K562 (cell line): Measurements from ENCODE around the gene PCBP3. TPM values are rescaled to one million over a fixed set of nuclear protein-coding genes. Genes with fewer than 3 reads are reported as not detected.

Experiments
- ATAC-seq: fragments of 200-7000 bp; cut with Tn5 transposase; 3 replicates; pipeline ENCODE4 v1.9.1; 2020; ENCODE audit warnings: moderate library complexity
- BruUV-seq: library from RNA; stranded (reverse); fragments of 400-500 nt; replicated peaks from 2 replicates; lab custom pipeline; 2021; lab: Mats Ljungman, UMichigan
- CTCF ChIA-PET: fragments of 300-600 bp; formaldehyde crosslinking; extraction: SDS; loops from one replicate; lab custom pipeline; 2021; ENCODE audit warnings: low intra/inter-chr PET ratio; lab: Yijun Ruan, JAX
- POLR2A ChIA-PET: fragments of 300-600, 350-650 bp; sonication (Branson Sonifier 250); formaldehyde crosslinking; extraction: SDS; loops from one replicate; lab custom pipeline; 2021; ENCODE audit warnings: antibody characterized with exemption, inconsistent platforms; lab: Yijun Ruan, JAX
- DNase-seq, 4 experiments: peaks; one replicate each; pipeline versions ENCODE4 v3.0.0 to v3.0.0-alpha.2; 2011 to 2018; ENCODE audit warnings: low spot score in 3 of 4, mixed read lengths in 3 of 4; ENCODE audit errors: extremely low read depth in 1 of 4
- FAIRE-seq: peaks from 2 replicates; lab custom pipeline; 2011; peaks lifted over from hg19 to GRCh38; lab: Jason Lieb, UNC
- H2AFZ ChIP-seq: 2 replicates; pipeline ENCODE4 v1.6.0; 2011; ENCODE audit warnings: low read depth, low read length, control low read depth, inconsistent platforms
- H3K27ac ChIP-seq: fragments of 200-600 bp; 3 replicates; pipeline ENCODE4 v1.8.0; 2011; ENCODE audit warnings: low read depth, mild to moderate bottlenecking, control low read depth, inconsistent platforms, low read length, moderate library complexity, mixed read lengths; ENCODE audit errors: extremely low read depth
- H3K27me3 ChIP-seq, 2 experiments: fragments of 300-600 bp in 1 of 2; 2 replicates in 1 of 2; 3 replicates in 1 of 2; pipeline versions ENCODE4 v1.6.0 to v1.8.0; 2011; ENCODE audit warnings: inconsistent platforms in 2 of 2, low read length in 2 of 2, mild to moderate bottlenecking in 1 of 2, mixed read lengths in 1 of 2, moderate library complexity in 1 of 2; ENCODE audit not compliant: control insufficient read depth in 2 of 2, insufficient read depth in 2 of 2
- H3K36me3 ChIP-seq: fragments of 300-600 bp; 3 replicates; pipeline ENCODE4 v1.8.0; 2011; ENCODE audit warnings: mild to moderate bottlenecking, low read length, inconsistent platforms; ENCODE audit not compliant: control insufficient read depth, insufficient read depth
- H3K4me1 ChIP-seq, 2 experiments: fragments of 200-600 bp in 1 of 2; replicated peaks in 1 of 2; 2 replicates in 1 of 2; 3 replicates in 1 of 2; pipeline versions ENCODE4 v1.5.1 to v1.8.0; 2011; ENCODE audit warnings: inconsistent platforms in 2 of 2, low read length in 2 of 2, mild to moderate bottlenecking in 1 of 2, mixed read lengths in 1 of 2, moderate library complexity in 1 of 2; ENCODE audit not compliant: control insufficient read depth in 2 of 2, insufficient read depth in 2 of 2
- H3K4me2 ChIP-seq: 2 replicates; pipeline ENCODE4 v1.6.1; 2011; ENCODE audit warnings: low read length, control low read depth, inconsistent platforms, mixed read lengths; ENCODE audit not compliant: insufficient read depth
- H3K4me3 ChIP-seq: fragments of 200-600 bp; sonication (generic), shearing (Covaris generic); 2 replicates; pipeline ENCODE4 v1.5.1; 2016; ENCODE audit warnings: control low read depth, inconsistent platforms
- H3K79me2 ChIP-seq: fragments of 200-600 bp; 3 replicates; pipeline ENCODE4 v1.8.0; 2011; ENCODE audit warnings: low read length, inconsistent platforms; ENCODE audit not compliant: control insufficient read depth, insufficient read depth
- H3K9ac ChIP-seq, 2 experiments: 2 replicates each; pipeline versions ENCODE4 v1.6.0 to v1.6.1; 2011; ENCODE audit warnings: low read depth in 2 of 2, low read length in 2 of 2, control low read depth in 1 of 2, inconsistent platforms in 1 of 2, mild to moderate bottlenecking in 1 of 2, mixed read lengths in 1 of 2; ENCODE audit not compliant: insufficient read depth in 1 of 2
- H3K9me1 ChIP-seq: one replicate; pipeline ENCODE4 v1.6.0; 2011; ENCODE audit warnings: inconsistent platforms, mild to moderate bottlenecking, low read length, moderate library complexity; ENCODE audit not compliant: control insufficient read depth, insufficient read depth
- H3K9me3 ChIP-seq: replicated peaks from 2 replicates; pipeline ENCODE4 v1.5.1; 2011; ENCODE audit warnings: low read depth, low read length, inconsistent platforms; ENCODE audit not compliant: control insufficient read depth, insufficient read depth
- H4K20me1 ChIP-seq: replicated peaks from 2 replicates; pipeline ENCODE4 v1.6.1; 2011; ENCODE audit warnings: low read length, inconsistent platforms, mixed read lengths; ENCODE audit not compliant: control insufficient read depth, insufficient read depth
- BDP1 ChIP-seq: IDR thresholded peaks from 3 replicates; pipeline ENCODE4 v1.6.1; 2011; ENCODE audit not compliant: insufficient read length, insufficient read depth
- FIP1L1 ChIP-seq: fragments of 200-400 bp; formaldehyde crosslinking; IDR thresholded peaks from 2 replicates; pipeline ENCODE4 v1.6.1; 2018; ENCODE audit warnings: mild to moderate bottlenecking, low read depth, low read length; ENCODE audit not compliant: poor library complexity, severe bottlenecking
- HOXB6 ChIP-seq: fragments of 250-450 bp; sonication (Bioruptor Pico); IDR thresholded peaks from 2 replicates; pipeline ENCODE4 v1.5.1; 2022; ENCODE audit warnings: mild to moderate bottlenecking, borderline replicate concordance
- KLF16 ChIP-seq: IDR thresholded peaks from 2 replicates; pipeline ENCODE4 v1.6.1; 2016; ENCODE audit warnings: antibody characterized with exemption
- OTX1 ChIP-seq: fragments of 450-650 bp; formaldehyde crosslinking; IDR thresholded peaks from 2 replicates; pipeline ENCODE4 v1.4.0; 2022; ENCODE audit warnings: mild to moderate bottlenecking
- RBM39 ChIP-seq: fragments of 200-400 bp; formaldehyde crosslinking; optimal IDR thresholded peaks from 2 replicates; pipeline ENCODE3; 2018; ENCODE audit warnings: low read depth, low read length
- RNF2 ChIP-seq: sonication (generic); IDR thresholded peaks from 2 replicates; pipeline ENCODE4 v1.6.1; 2016
- SNRNP70 ChIP-seq: fragments of 200-400 bp; formaldehyde crosslinking; optimal IDR thresholded peaks from 2 replicates; pipeline ENCODE3; 2017; ENCODE audit warnings: low read depth, low read length
- STAG1 ChIP-seq: sonication (generic); formaldehyde crosslinking; IDR thresholded peaks from 2 replicates; pipeline ENCODE4 v1.5.0; 2020; ENCODE audit warnings: missing genetic modification reagents, borderline replicate concordance
- ZBTB9 ChIP-seq: fragments of 450-650 bp; formaldehyde crosslinking; IDR thresholded peaks from 2 replicates; pipeline ENCODE4 v1.4.0; 2020; ENCODE audit warnings: mild to moderate bottlenecking, moderate library complexity
- ZNF197 ChIP-seq: fragments of 200-800 bp; sonication (Bioruptor generic); IDR thresholded peaks from 2 replicates; pipeline ENCODE4 v1.6.1; 2016; ENCODE audit warnings: low read depth, missing genetic modification characterization, missing compliant biosample characterization
- ZNF212 ChIP-seq: fragments of 450-650 bp; formaldehyde crosslinking; IDR thresholded peaks from 2 replicates; pipeline ENCODE4 v1.4.0; 2020; ENCODE audit warnings: mild to moderate bottlenecking
- ZNF436 ChIP-seq: fragments of 250-450, 450-650 bp; sonication (Bioruptor Pico); formaldehyde crosslinking; IDR thresholded peaks from 2 replicates; pipeline ENCODE4 v1.7.0; 2020; ENCODE audit warnings: mild to moderate bottlenecking
- ZNF507 ChIP-seq: conservative IDR thresholded peaks from 2 replicates; pipeline ENCODE4 v1.6.1; 2017; ENCODE audit warnings: missing genetic modification characterization, missing compliant biosample characterization
- ZNF696 ChIP-seq: fragments of 250-450 bp; sonication (Bioruptor Pico); conservative IDR thresholded peaks from 2 replicates; pipeline ENCODE4 v1.4.0; 2020; ENCODE audit warnings: mild to moderate bottlenecking, moderate library complexity
- WGBS: fragments of 100-300 bp; shearing (Covaris generic); methylation state at CpG from one replicate; pipeline ENCODE4 v1.1.6; 2016; ENCODE audit warnings: low coverage, mixed read lengths; ENCODE audit not compliant: insufficient coverage; ENCODE audit errors: missing lambda C conversion rate; 5-methylcytosine and 5-hydroxymethylcytosine counted together
- in situ Hi-C: fragments of 300-500 bp; cut with MboI; formaldehyde crosslinking; loops from 4 replicates; pipeline ENCODE4 v1.15.0; 2018; ENCODE audit warnings: inconsistent platforms, mixed read lengths
- intact Hi-C: fragments of 100-400 bp; cut with micrococcal nuclease; formaldehyde crosslinking; loops from 2 replicates; pipeline ENCODE4 v1.14.2; 2022
- polyA plus RNA-seq, 8 experiments: library from polyadenylated mRNA; depleted of rRNA in 4 of 8; stranded (reverse) in 5 of 8; unstranded in 3 of 8; fragments of >200 nt; fragmentation: Nextera tagmentation in 2 of 8; fragmentation: Illumina TruSeq in 1 of 8; extraction: Ambion mirVana in 2 of 8; extraction: Trizol in 1 of 8; gene quantifications; 2 replicates each; pipeline versions ENCODE4 v1.2.1 to v1.2.3, GENCODE V29; 2011 to 2014; ENCODE audit warnings: inconsistent platforms in 1 of 8, missing spikeins in 1 of 8
- total RNA-seq, 7 experiments: library from RNA; depleted of rRNA in 6 of 7; stranded (reverse); fragments of >200 nt in 6 of 7; fragmentation: Illumina TruSeq in 2 of 7; extraction: Trizol in 2 of 7; gene quantifications; 2 replicates each; pipeline versions ENCODE4 v1.2.1 to v1.2.3, GENCODE V29; 2011 to 2021; ENCODE audit warnings: low replicate concordance in 1 of 7

Gene PCBP3
- total and polyA plus RNA-seq, 9 of the 15 experiments (the other 6 are each of a cell fraction or from before 2014, with no cell fraction given), result 0.18 TPM; not detected in 8

- H3K27me3 ChIP-seq, result peaks cover 35 to 80% of the 10 kb centered on the region in 2 experiments; a peak in 3 of 5 replicates
- FAIRE-seq, result no peak
These were observed 273.7 kb downstream of the PCBP3 start for GRCh38 chr21:45917241-45917640.

More at GRCh38 chr21:45917241-45917640, 273.7 kb downstream of the PCBP3 start:
- in situ Hi-C loops (no loop called here), intact Hi-C loops (no loop called here)
- WGBS, result 6% methylated on average over 13 of the region's 13 CpGs
- POLR2A ChIA-PET, result interaction anchor here (1.3 kb wide), 1 partner anchor 18 kb away, joined by 3 read pairs; no protein-coding TSS in a partner anchor
- H3K79me2 ChIP-seq, result no peaks in the 10 kb centered on the region
- no peak overlapping the region for H3K9ac ChIP-seq
- no peak overlapping the region for H3K27ac ChIP-seq
- DNase-seq (no peak), ATAC-seq (no peak)
- no TSS peak for BruUV-seq
- H3K4me2 ChIP-seq, result no peak overlapping the region
- peaks cover 3% of the 10 kb centered on the region; the same call in 1 of the 2 replicates for H4K20me1 ChIP-seq
- no peaks in the 10 kb centered on the region for H3K9me3 ChIP-seq
- no peak overlapping the region for H2AFZ ChIP-seq
- TF ChIP-seq OTX1 (CRISPR knock-in tag), result no peak
- no peak for TF ChIP-seq ZNF197
- no peak for TF ChIP-seq FIP1L1
- TF ChIP-seq RNF2, result no peak
- TF ChIP-seq HOXB6 (CRISPR knock-in tag), result no peak
- TF ChIP-seq KLF16, result no peak
- no peak for TF ChIP-seq BDP1
- no peak for TF ChIP-seq RBM39
- no peak for TF ChIP-seq ZBTB9
- TF ChIP-seq ZNF696 (CRISPR knock-in tag), result no peak
- no peak for TF ChIP-seq STAG1 (CRISPR knock-in tag)
- TF ChIP-seq ZNF507, result no peak
- TF ChIP-seq SNRNP70, result no peak
- TF ChIP-seq ZNF212 (CRISPR knock-in tag), result no peak
- TF ChIP-seq ZNF436 (CRISPR knock-in tag), result no peak
- H3K4me1 ChIP-seq, result peaks cover 0 to 16% of the 10 kb centered on the region in 2 experiments; a peak in 3 of 5 replicates
- no peaks in the 10 kb centered on the region for H3K9me1 ChIP-seq
- H3K36me3 ChIP-seq, result no peaks in the 10 kb centered on the region
- H3K4me3 ChIP-seq, result no peak overlapping the region
- CTCF ChIA-PET, result no interaction called here
